Mammary epithelial cell (primary cell): ENCODE data around the gene DNASE1L2.

Experiments
- CTCF ChIP-seq, 2 donors: IDR thresholded peaks in 1 of 2; conservative IDR thresholded peaks in 1 of 2; 2 replicates each; pipeline ENCODE4 v1.5.1; 2011 to 2012; ENCODE audit warnings: inconsistent platforms in 2 of 2, low read length in 2 of 2, mild to moderate bottlenecking in 2 of 2, control low read depth in 1 of 2, low read depth in 1 of 2; ENCODE audit not compliant: insufficient read depth in 1 of 2; ENCODE audit errors: extremely low read depth in 1 of 2
- EZH2 ChIP-seq: IDR thresholded peaks from 2 replicates; pipeline ENCODE4 v1.6.1; 2012; ENCODE audit warnings: low read length, inconsistent platforms, borderline replicate concordance

GRCh38 chr16:2235695-2236336, 428 bp upstream of the DNASE1L2 start:
- no peak for TF ChIP-seq CTCF (conservative IDR thresholded peaks at IDR 0.05 in 1 of 2, IDR thresholded peaks at IDR 0.05 in 1 of 2; ENCODE audit: extremely low read depth in 1 of 2, insufficient read depth in 1 of 2, low read depth in 1 of 2, low read length in 2 of 2)
- TF ChIP-seq EZH2 = no peak
